Measurements from ENCODE around the gene ZNF205. TPM values are rescaled to one million over a fixed set of nuclear protein-coding genes. Genes with fewer than 3 reads are reported as not detected.

ZNF205 gene
- total RNA-seq, 1 experiment from 2014 or later: 17.0 TPM

DNA sequence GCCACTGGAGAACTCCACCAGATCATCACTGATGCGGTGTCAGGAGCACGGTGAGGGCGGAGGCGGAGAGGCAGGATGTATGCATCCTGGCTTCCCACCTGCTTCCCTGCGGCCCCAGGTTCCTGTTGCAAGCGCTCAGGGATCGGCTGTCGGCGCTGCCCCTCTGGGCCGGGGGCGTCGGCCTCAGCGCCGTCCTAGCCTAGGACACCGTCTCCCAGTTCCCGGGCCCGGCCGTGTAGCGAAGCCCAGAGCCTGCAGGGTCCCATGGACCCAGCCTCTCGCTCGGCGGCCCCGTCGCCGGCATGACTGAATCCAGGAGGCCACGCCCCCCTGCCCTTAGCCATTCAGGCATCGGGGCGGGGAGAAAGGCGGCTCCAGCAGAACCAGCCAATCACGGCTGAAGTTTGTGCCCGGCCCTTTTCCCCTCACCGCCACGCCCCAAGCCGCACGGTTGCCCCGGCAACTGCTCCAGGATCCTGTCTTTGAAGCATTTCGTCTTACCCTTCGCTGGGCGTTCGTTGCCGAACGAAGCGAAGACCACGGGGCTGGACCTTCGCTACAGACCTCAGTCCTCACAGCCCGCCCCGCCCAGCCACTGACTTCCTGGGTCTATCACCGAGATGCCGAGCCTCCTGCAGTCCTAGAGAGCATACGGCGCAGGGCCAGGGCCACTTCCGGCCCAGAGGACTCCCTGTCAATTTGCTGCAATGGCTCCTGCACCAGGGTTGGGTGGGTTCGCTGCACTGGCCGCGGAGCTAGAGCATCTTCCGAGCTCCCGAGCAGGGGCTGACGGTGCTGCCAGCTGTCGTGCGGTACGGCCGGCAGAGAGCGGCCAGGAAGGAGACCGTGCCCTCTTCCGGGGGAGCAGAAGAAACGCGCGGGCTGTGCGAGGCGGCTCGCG is 11.8 kb downstream of the ZNF205 start (continued):
- TF ChIP-seq TCF7L2 (IDR thresholded peaks at IDR 0.05; ENCODE audit: borderline replicate concordance, extremely low read depth, insufficient read depth, insufficient read length) (peak; percentile 18), EZH2phosphoT487 (IDR thresholded peaks at IDR 0.05; ENCODE audit: borderline replicate concordance) (no peak), ZFX (IDR thresholded peaks at IDR 0.05) (no peak), EGR1 (IDR thresholded peaks at IDR 0.05; ENCODE audit: low read depth) (no peak), YY1 (IDR thresholded peaks at IDR 0.05; ENCODE audit: extremely low read depth, insufficient replicate concordance, low read depth, low read length) (peak; percentile 82), EZH2 (IDR thresholded peaks at IDR 0.05) (no peak), ELF1 (IDR thresholded peaks at IDR 0.05; ENCODE audit: borderline replicate concordance, low read depth) (no peak; the same call in 1 of the 2 replicates), SP1 (IDR thresholded peaks at IDR 0.05; ENCODE audit: low read depth) (peak; percentile 55; the same call in 1 of the 2 replicates), ZNF274 (IDR thresholded peaks at IDR 0.05; ENCODE audit: low read depth, low read length) (no peak), FOSL1 (IDR thresholded peaks at IDR 0.05; ENCODE audit: low read depth) (no peak), JUND (IDR thresholded peaks at IDR 0.05) (no peak)
- TF ChIP-seq, protein P1, sequence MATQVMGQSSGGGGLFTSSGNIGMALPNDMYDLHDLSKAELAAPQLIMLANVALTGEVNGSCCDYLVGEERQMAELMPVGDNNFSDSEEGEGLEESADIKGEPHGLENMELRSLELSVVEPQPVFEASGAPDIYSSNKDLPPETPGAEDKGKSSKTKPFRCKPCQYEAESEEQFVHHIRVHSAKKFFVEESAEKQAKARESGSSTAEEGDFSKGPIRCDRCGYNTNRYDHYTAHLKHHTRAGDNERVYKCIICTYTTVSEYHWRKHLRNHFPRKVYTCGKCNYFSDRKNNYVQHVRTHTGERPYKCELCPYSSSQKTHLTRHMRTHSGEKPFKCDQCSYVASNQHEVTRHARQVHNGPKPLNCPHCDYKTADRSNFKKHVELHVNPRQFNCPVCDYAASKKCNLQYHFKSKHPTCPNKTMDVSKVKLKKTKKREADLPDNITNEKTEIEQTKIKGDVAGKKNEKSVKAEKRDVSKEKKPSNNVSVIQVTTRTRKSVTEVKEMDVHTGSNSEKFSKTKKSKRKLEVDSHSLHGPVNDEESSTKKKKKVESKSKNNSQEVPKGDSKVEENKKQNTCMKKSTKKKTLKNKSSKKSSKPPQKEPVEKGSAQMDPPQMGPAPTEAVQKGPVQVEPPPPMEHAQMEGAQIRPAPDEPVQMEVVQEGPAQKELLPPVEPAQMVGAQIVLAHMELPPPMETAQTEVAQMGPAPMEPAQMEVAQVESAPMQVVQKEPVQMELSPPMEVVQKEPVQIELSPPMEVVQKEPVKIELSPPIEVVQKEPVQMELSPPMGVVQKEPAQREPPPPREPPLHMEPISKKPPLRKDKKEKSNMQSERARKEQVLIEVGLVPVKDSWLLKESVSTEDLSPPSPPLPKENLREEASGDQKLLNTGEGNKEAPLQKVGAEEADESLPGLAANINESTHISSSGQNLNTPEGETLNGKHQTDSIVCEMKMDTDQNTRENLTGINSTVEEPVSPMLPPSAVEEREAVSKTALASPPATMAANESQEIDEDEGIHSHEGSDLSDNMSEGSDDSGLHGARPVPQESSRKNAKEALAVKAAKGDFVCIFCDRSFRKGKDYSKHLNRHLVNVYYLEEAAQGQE (IDR thresholded peaks at IDR 0.05; ENCODE audit: low read depth): no peak
